Stomach (tissue), 9 donors: ENCODE measurements around the gene DRD3. TPM values are rescaled to one million over a fixed set of nuclear protein-coding genes. Genes with fewer than 3 reads are reported as not detected.

ENCODE experiments used
- DNase-seq, 2 donors: peaks; one replicate each; pipeline versions ENCODE4 v3.0.0 to v3.0.0-alpha.2; 2013 to 2019
- H3K27ac ChIP-seq, 5 donors: fragments of 200-600 bp in 4 of 5; sonication (generic) in 4 of 5; one replicate each; pipeline ENCODE4 v1.5.1; 2013 to 2019; ENCODE audit warnings: mild to moderate bottlenecking in 1 of 5, moderate library complexity in 1 of 5
- H3K27me3 ChIP-seq, 3 donors: fragments of 200-600 bp; sonication (generic); one replicate each; pipeline ENCODE4 v1.5.1; 2017 to 2019; ENCODE audit warnings: mixed run types in 1 of 3
- H3K36me3 ChIP-seq, 4 donors: fragments of 200-600 bp; sonication (generic); 1 replicate in 3 of 4; 2 replicates in 1 of 4; pipeline ENCODE4 v1.5.1; 2016 to 2019
- H3K4me1 ChIP-seq, 4 donors: fragments of 200-600 bp; sonication (generic); one replicate each; pipeline ENCODE4 v1.5.1; 2016 to 2019
- H3K4me3 ChIP-seq, 4 donors: fragments of 200-600 bp; sonication (generic) in 3 of 4; one replicate each; pipeline ENCODE4 v1.5.1; 2016 to 2019; ENCODE audit warnings: mild to moderate bottlenecking in 1 of 4
- H3K9me3 ChIP-seq, 4 donors: fragments of 200-600 bp; sonication (generic); one replicate each; pipeline ENCODE4 v1.5.1; 2016 to 2019
- EP300 ChIP-seq: sonication (generic); formaldehyde crosslinking; IDR thresholded peaks from one replicate; pipeline ENCODE4 v1.6.1; 2017; ENCODE audit warnings: antibody characterized with exemption
- POLR2A ChIP-seq, 4 donors: fragments of 450-650 bp; IDR thresholded peaks; one replicate each; pipeline ENCODE4 v1.6.1; 2016; ENCODE audit warnings: antibody characterized with exemption in 4 of 4, control low read depth in 2 of 4, mild to moderate bottlenecking in 1 of 4, moderate library complexity in 1 of 4
- POLR2AphosphoS5 ChIP-seq, 3 donors: sonication (generic); formaldehyde crosslinking; IDR thresholded peaks; one replicate each; pipeline ENCODE4 v1.6.1; 2016; ENCODE audit warnings: antibody characterized with exemption in 3 of 3
- WGBS, 5 donors: extraction: QIAGEN DNeasy Blood & Tissue Kit in 3 of 5; methylation state at CpG; one replicate each; pipeline versions ENCODE4 v1.1.5 to v1.1.7; 2013 to 2018; 5-methylcytosine and 5-hydroxymethylcytosine counted together
- intact Hi-C: fragments of 100-400 bp; cut with DNase I; formaldehyde crosslinking; loops from one replicate; pipeline ENCODE4 v1.15.1; 2023; ENCODE audit warnings: low total_unique reads
- polyA plus RNA-seq, 3 donors: library from polyadenylated mRNA; stranded (reverse); fragments of 200-250 nt; gene quantifications; one replicate each; pipeline ENCODE4 v1.2.3, GENCODE V29; 2013
- total RNA-seq, 5 donors: library from RNA; depleted of rRNA; stranded (reverse); fragments of >200 nt; gene quantifications; one replicate each; pipeline versions ENCODE4 v1.1.0 to v1.2.3, GENCODE V29; 2014 to 2016
- TF ChIP-seq, protein P1 (sequence below), 7 experiments: fragments of 450-650 bp in 4 of 7; fragments of 200-600 bp in 3 of 7; sonication (generic) in 3 of 7; IDR thresholded peaks; one replicate each; pipeline ENCODE4 v1.5.1; 2016 to 2019; ENCODE audit warnings: antibody characterized with exemption in 7 of 7, control low read depth in 2 of 7, mild to moderate bottlenecking in 1 of 7
- donor health status: healthy with polysubstance abuse.
- donor health status: Bipolar disorder and iron deficiency.
- donor health status: healthy.

The DRD3 gene
- total and polyA plus RNA-seq, 8 donors, result not detected

DNA sequence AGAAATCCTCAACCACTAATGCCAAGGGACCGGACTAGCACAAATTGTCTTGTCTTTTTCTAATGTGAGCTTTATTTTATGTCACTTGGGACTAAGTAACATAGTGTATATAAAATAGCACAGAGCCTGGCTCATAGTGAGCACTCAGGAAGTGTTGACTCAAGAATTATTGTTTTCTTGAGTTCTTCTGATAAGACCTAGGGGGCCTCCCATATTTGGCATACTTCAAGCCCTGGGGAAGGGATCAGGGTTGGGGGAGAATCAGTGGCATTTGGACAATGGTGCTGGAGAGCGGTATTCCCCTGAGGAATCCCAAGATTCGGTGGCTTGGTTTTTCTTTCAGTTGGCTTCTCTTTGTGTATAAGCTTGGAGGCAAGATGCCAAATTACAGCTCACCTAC lies 39.2 kb upstream of the DRD3 start:
- H3K27ac ChIP-seq, result no peak overlapping the region
- 84 to 93% (median 86%) methylated on average over 3 of the region's 3 CpGs for WGBS, 5 donors

DNA sequence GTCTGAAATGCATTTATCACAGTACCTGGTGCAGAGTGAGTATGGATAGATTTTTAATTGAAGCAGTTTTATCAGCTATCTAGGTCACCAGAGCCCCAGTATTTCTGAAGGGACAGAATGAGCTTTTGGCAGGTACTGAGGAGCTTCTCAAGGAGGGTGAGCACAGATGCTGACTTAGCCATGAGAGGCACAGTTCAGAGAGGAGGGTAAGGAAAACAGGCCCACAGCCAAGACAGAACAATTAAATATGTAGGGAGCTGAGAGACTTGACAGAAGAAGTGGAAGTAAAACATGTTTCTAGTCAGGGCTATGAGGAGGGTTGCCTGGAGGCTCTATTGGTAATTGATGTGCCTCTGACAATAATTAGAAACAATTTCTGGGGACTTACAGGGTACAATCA lies 38.4 kb upstream of the DRD3 start:
- no peaks in the 10 kb centered on the region for H3K36me3 ChIP-seq
- peaks cover 0 to 10% (median 5%) of the 10 kb centered on the region in 4 donors for H3K4me1 ChIP-seq
- H3K9me3 ChIP-seq, result no peaks in the 10 kb centered on the region
- no peak overlapping the region for H3K27ac ChIP-seq
- no peak overlapping the region for H3K4me3 ChIP-seq
- intact Hi-C loops, result no loop called here
- DNase-seq, result no peak
- TF ChIP-seq POLR2A (IDR thresholded peaks at IDR 0.05) (no peak), EP300 (no peak)
- H3K27me3 ChIP-seq, result no peaks in the 10 kb centered on the region

More for the DNA sequence above, 39.2 kb upstream of the DRD3 start:
- intact Hi-C loops, result no loop called here
- DNase-seq, result no peak
- Histone ChIP-seq H3K4me3 (no peak overlapping the region), H3K36me3 (no peaks in the 10 kb centered on the region), H3K4me1 (peaks cover 0 to 10% (median 4%) of the 10 kb centered on the region in 4 donors), H3K9me3 (no peaks in the 10 kb centered on the region), H3K27me3 (no peaks in the 10 kb centered on the region)
- no peak for TF ChIP-seq POLR2A (IDR thresholded peaks at IDR 0.05)
- TF ChIP-seq, protein P1, sequence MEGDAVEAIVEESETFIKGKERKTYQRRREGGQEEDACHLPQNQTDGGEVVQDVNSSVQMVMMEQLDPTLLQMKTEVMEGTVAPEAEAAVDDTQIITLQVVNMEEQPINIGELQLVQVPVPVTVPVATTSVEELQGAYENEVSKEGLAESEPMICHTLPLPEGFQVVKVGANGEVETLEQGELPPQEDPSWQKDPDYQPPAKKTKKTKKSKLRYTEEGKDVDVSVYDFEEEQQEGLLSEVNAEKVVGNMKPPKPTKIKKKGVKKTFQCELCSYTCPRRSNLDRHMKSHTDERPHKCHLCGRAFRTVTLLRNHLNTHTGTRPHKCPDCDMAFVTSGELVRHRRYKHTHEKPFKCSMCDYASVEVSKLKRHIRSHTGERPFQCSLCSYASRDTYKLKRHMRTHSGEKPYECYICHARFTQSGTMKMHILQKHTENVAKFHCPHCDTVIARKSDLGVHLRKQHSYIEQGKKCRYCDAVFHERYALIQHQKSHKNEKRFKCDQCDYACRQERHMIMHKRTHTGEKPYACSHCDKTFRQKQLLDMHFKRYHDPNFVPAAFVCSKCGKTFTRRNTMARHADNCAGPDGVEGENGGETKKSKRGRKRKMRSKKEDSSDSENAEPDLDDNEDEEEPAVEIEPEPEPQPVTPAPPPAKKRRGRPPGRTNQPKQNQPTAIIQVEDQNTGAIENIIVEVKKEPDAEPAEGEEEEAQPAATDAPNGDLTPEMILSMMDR (IDR thresholded peaks at IDR 0.05), result no peak
- TF ChIP-seq EP300, result no peak
- TF ChIP-seq POLR2AphosphoS5 (IDR thresholded peaks at IDR 0.05), result no peak

DNA sequence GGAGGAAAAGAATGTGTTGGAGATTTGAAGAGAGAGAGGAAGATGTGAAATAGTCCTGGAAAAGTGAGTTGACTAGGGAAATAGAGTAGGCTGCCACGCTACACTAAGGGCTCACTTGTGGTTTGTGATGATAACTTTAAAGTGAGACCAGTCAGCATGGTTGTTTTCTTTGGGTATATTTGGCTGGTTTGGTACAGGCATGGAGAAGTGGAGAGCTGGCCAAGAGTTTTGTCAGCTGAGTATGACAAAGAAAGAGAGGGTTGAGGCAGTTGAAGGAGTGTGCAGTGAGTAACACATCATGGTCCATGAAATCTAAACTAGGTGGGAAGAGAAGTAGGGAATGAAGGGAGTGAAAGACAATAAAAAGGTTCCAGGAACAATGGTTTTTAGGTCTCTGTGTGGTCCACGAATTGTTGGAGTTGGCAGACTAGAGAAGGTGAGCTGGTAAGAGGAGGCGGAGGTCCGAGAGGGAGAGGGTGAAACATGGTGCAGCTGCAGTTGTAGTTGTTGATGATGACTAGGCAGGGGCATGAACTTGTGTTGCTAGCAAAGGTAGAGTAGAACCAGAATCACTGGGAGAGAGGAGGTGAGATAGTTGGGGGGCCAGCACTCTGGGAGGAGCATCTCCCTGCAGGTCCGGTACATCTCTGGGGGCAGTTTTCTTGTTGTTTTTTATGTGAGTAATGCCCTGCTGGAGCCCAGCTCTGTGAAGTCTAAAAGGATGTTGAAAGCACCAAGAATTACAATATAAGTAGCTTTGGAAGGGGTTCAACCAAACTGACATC lies 37.5 kb upstream of the DRD3 start:
- no peak overlapping the region for H3K27ac ChIP-seq
- H3K4me3 ChIP-seq, result no peak overlapping the region
- no peaks in the 10 kb centered on the region for H3K27me3 ChIP-seq
- no peak for TF ChIP-seq POLR2A (IDR thresholded peaks at IDR 0.05)
- TF ChIP-seq, protein P1 (IDR thresholded peaks at IDR 0.05), result no peak
- TF ChIP-seq POLR2AphosphoS5 (IDR thresholded peaks at IDR 0.05), result no peak
- no peak for TF ChIP-seq EP300
- intact Hi-C loops, result no loop called here
- H3K9me3 ChIP-seq, result no peaks in the 10 kb centered on the region
- no peak for DNase-seq
- H3K36me3 ChIP-seq, result no peaks in the 10 kb centered on the region
- 81 to 90% (median 86%) methylated on average over 5 of the region's 5 CpGs for WGBS, 5 donors
- H3K4me1 ChIP-seq, result peaks cover 0 to 10% (median 5%) of the 10 kb centered on the region in 4 donors

DNA sequence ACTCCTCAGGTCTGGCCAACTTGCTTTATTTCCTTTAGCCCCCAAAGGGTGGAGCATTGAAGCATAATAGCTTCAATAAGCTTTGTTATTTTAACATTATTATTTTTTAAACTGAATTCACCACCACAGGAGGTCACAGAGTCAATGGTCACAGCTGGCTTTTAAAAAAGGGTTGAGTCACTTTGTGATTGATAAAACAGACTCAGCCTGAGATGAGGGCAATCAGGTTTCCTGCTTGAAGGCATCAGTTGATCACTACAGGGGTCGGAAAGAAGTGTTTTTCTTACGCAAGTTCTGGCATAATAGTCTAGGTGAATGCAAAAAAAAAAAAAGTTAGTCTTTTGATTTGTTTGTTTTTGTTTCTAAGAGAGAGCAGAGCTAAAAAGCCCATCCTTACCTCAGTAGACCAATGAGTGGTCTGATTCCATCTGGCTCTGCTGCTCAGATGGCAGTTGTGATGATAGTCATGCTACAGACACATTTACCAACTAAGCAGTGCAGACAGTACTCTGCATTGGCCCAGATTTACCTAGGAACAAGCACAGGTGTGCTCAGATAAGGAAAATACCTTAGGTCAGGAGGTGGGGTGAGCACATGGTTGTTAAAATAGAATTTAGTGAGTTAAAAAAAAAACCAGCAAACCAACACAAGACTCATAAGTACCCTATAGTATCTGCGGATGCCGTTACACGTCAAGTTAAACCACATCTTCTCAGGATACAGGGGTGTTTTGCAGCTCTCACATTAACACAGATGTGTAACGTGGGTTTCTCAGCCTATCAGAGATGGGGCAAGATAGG lies 35.9 kb upstream of the DRD3 start:
- 48 to 66% (median 50%) methylated on average over 6 of the region's 6 CpGs for WGBS, 5 donors
- intact Hi-C loops, result no loop called here
- DNase-seq, result peak in 1 of 2 donors; percentile 33
- Histone ChIP-seq H3K27me3 (no peaks in the 10 kb centered on the region), H3K36me3 (no peaks in the 10 kb centered on the region), H3K27ac (peak overlapping the region in 4 of 5 donors; percentile 49 to 70 (median 59)), H3K9me3 (no peaks in the 10 kb centered on the region), H3K4me1 (peaks cover 0 to 10% (median 5%) of the 10 kb centered on the region in 4 donors), H3K4me3 (peak overlapping the region in 1 of 4 donors; percentile 10)
- TF ChIP-seq POLR2A (IDR thresholded peaks at IDR 0.05) (no peak), EP300 (no peak), POLR2AphosphoS5 (IDR thresholded peaks at IDR 0.05) (no peak)
- TF ChIP-seq, protein P1 (IDR thresholded peaks at IDR 0.05), result no peak
